GM20000 (cell line): ENCODE data around the gene TTC33.

Experiments
- DNase-seq: peaks from one replicate; pipeline ENCODE4 v3.0.0; 2012; ENCODE audit warnings: low spot score
- CTCF ChIP-seq: IDR thresholded peaks from 2 replicates; pipeline ENCODE4 v1.5.1; 2012; ENCODE audit warnings: mild to moderate bottlenecking, control low read depth; ENCODE audit errors: extremely low read depth, missing control alignments

The TTC33 gene

GRCh38 chr5:40700116-40700782 is 55.5 kb downstream of the TTC33 start:
- no peak for DNase-seq
- no peak for TF ChIP-seq CTCF

GRCh38 chr5:40694433-40694832 is 61.3 kb downstream of the TTC33 start:
- TF ChIP-seq CTCF, result no peak
- DNase-seq, result no peak

- TF ChIP-seq CTCF, result no peak
- no peak for DNase-seq
Measured at GRCh38 chr5:40691894-40692293, 63.9 kb downstream of the TTC33 start.

- no peak for DNase-seq
- TF ChIP-seq CTCF, result no peak
Measured at GRCh38 chr5:40690267-40690666, 65.5 kb downstream of the TTC33 start.

GRCh38 chr5:40689438-40689837 is 66.3 kb downstream of the TTC33 start:
- DNase-seq, result no peak
- no peak for TF ChIP-seq CTCF

- TF ChIP-seq CTCF, result no peak
- no peak for DNase-seq
Measured at GRCh38 chr5:40688996-40689395, 66.8 kb downstream of the TTC33 start.

GRCh38 chr5:40688127-40688761 is 67.5 kb downstream of the TTC33 start:
- peak; percentile 54 for TF ChIP-seq CTCF
- DNase-seq, result peak; percentile 73
